ENCODE results near the gene FSHR.

FSHR gene

GRCh38 chr2:49033394-49034185, 120.7 kb downstream of the FSHR start:
- DNase-seq (ENCODE audit: insufficient read length, low spot score) (no peak), FAIRE-seq (no peak)
- TF ChIP-seq POLR2A (IDR thresholded peaks at IDR 0.05; ENCODE audit: low read depth, low read length), result no peak

- no peak for TF ChIP-seq POLR2A (IDR thresholded peaks at IDR 0.05; ENCODE audit: low read depth, low read length)
- no peak for FAIRE-seq
- DNase-seq (ENCODE audit: insufficient read length, low spot score), result no peak
These were observed 121.4 kb downstream of the FSHR start for GRCh38 chr2:49032936-49033335.

GRCh38 chr2:49032126-49032525, 122.2 kb downstream of the FSHR start:
- TF ChIP-seq POLR2A (IDR thresholded peaks at IDR 0.05; ENCODE audit: low read depth, low read length), result no peak
- DNase-seq (ENCODE audit: insufficient read length, low spot score), result no peak
- no peak for FAIRE-seq

GRCh38 chr2:49029406-49029805, 124.9 kb downstream of the FSHR start:
- no peak for DNase-seq (ENCODE audit: insufficient read length, low spot score)
- TF ChIP-seq POLR2A (IDR thresholded peaks at IDR 0.05; ENCODE audit: low read depth, low read length), result no peak
- FAIRE-seq, result no peak

- no peak for TF ChIP-seq POLR2A (IDR thresholded peaks at IDR 0.05; ENCODE audit: low read depth, low read length)
- FAIRE-seq (no peak), DNase-seq (ENCODE audit: insufficient read length, low spot score) (no peak)
These were observed 126.2 kb downstream of the FSHR start for GRCh38 chr2:49028101-49028500.

- FAIRE-seq, result no peak
- TF ChIP-seq POLR2A (IDR thresholded peaks at IDR 0.05; ENCODE audit: low read depth, low read length), result no peak
- DNase-seq (ENCODE audit: insufficient read length, low spot score), result no peak
These were observed 127.6 kb downstream of the FSHR start for GRCh38 chr2:49026706-49027105.

- no peak for DNase-seq (ENCODE audit: insufficient read length, low spot score)
- TF ChIP-seq POLR2A (IDR thresholded peaks at IDR 0.05; ENCODE audit: low read depth, low read length), result no peak
- no peak for FAIRE-seq
These were observed 133.0 kb downstream of the FSHR start for GRCh38 chr2:49021271-49021670.

- no peak for TF ChIP-seq POLR2A (IDR thresholded peaks at IDR 0.05; ENCODE audit: low read depth, low read length)
- DNase-seq (ENCODE audit: insufficient read length, low spot score) (no peak), FAIRE-seq (no peak)
These were observed 149.1 kb downstream of the FSHR start for GRCh38 chr2:49005261-49005660.

GRCh38 chr2:49004036-49004626, 150.2 kb downstream of the FSHR start:
- TF ChIP-seq POLR2A (IDR thresholded peaks at IDR 0.05; ENCODE audit: low read depth, low read length), result no peak
- FAIRE-seq, result no peak
- DNase-seq (ENCODE audit: insufficient read length, low spot score), result no peak

GRCh38 chr2:49003201-49003600, 151.1 kb downstream of the FSHR start:
- TF ChIP-seq POLR2A (IDR thresholded peaks at IDR 0.05; ENCODE audit: low read depth, low read length), result no peak
- FAIRE-seq, result no peak
- DNase-seq (ENCODE audit: insufficient read length, low spot score), result no peak

GRCh38 chr2:49002750-49003149, 151.6 kb downstream of the FSHR start:
- DNase-seq (ENCODE audit: insufficient read length, low spot score) (no peak), FAIRE-seq (no peak)
- TF ChIP-seq POLR2A (IDR thresholded peaks at IDR 0.05; ENCODE audit: low read depth, low read length), result no peak

- no peak for DNase-seq (ENCODE audit: insufficient read length, low spot score)
- FAIRE-seq, result no peak
These were observed 153.6 kb downstream of the FSHR start for GRCh38 chr2:49000695-49001094.

GRCh38 chr2:48998449-48998848, 155.9 kb downstream of the FSHR start:
- DNase-seq (ENCODE audit: insufficient read length, low spot score) (no peak), FAIRE-seq (no peak)
- TF ChIP-seq POLR2A (IDR thresholded peaks at IDR 0.05; ENCODE audit: low read depth, low read length), result no peak

More at GRCh38 chr2:49000695-49001094, 153.6 kb downstream of the FSHR start:
- no peak for TF ChIP-seq POLR2A (IDR thresholded peaks at IDR 0.05; ENCODE audit: low read depth, low read length)

GRCh38 chr2:48993576-48993975, 160.7 kb downstream of the FSHR start:
- FAIRE-seq, result no peak
- TF ChIP-seq POLR2A (IDR thresholded peaks at IDR 0.05; ENCODE audit: low read depth, low read length), result no peak
- no peak for DNase-seq (ENCODE audit: insufficient read length, low spot score)
